ENCODE data around the gene KANSL1L. TPM values are rescaled to one million over a fixed set of nuclear protein-coding genes. Genes with fewer than 3 reads are reported as not detected.
A peak's percentile ranks its signal among the peaks of the same experiment; 100 is the strongest.

The KANSL1L gene
- total RNA-seq, 4 donors from 2014 or later = 18.0 to 48.7 (median 25.6) TPM

- no peak for DNase-seq (ENCODE audit: low spot score in 2 of 2)
- WGBS = 25% methylated on average over 1 of the region's 1 CpG
These were observed 32.3 kb upstream of the KANSL1L start for GRCh38 chr2:210203558-210203957.

DNA sequence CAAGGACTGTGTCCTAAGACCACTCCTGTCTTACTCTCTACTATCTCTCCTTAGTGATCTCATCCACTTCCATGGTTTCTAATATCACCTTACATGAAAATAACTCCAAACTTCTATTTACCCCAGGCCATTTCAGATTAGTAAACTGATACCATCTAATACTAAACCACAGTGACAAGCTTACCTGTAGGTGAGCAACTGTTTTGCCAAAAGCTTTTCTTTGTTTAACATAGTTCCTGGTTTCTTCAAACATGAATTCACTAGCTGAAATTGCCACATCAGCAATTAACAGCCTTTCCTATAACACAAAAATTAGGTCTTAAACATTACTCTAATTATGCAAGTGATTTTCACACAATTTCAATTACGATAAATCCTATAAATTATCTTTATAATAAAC is 31.9 kb upstream of the KANSL1L start:
- TF ChIP-seq EP300 (IDR thresholded peaks at IDR 0.05) (no peak), CTCF (IDR thresholded peaks at IDR 0.05) (no peak), POLR2A (IDR thresholded peaks at IDR 0.05) (no peak), POLR2AphosphoS5 (IDR thresholded peaks at IDR 0.05) (no peak)
- 48% methylated on average over 1 of the region's 1 CpG for WGBS
- Histone ChIP-seq H3K4me3 (no peak overlapping the region), H3K27me3 (no peaks in the 10 kb centered on the region), H3K4me1 (no peaks in the 10 kb centered on the region), H3K9me3 (no peaks in the 10 kb centered on the region), H3K36me3 (no peaks in the 10 kb centered on the region), H3K27ac (no peak overlapping the region)
- no peak for DNase-seq (ENCODE audit: low spot score in 2 of 2)

More at GRCh38 chr2:210203558-210203957, 32.3 kb upstream of the KANSL1L start:
- Histone ChIP-seq H3K4me3 (no peak overlapping the region), H3K27ac (no peak overlapping the region), H3K36me3 (no peaks in the 10 kb centered on the region), H3K4me1 (no peaks in the 10 kb centered on the region), H3K9me3 (no peaks in the 10 kb centered on the region), H3K27me3 (no peaks in the 10 kb centered on the region)
- no peak for TF ChIP-seq POLR2A (IDR thresholded peaks at IDR 0.05)
- no peak for TF ChIP-seq CTCF (IDR thresholded peaks at IDR 0.05)
- TF ChIP-seq POLR2AphosphoS5 (IDR thresholded peaks at IDR 0.05) = no peak
- no peak for TF ChIP-seq EP300 (IDR thresholded peaks at IDR 0.05)

DNA sequence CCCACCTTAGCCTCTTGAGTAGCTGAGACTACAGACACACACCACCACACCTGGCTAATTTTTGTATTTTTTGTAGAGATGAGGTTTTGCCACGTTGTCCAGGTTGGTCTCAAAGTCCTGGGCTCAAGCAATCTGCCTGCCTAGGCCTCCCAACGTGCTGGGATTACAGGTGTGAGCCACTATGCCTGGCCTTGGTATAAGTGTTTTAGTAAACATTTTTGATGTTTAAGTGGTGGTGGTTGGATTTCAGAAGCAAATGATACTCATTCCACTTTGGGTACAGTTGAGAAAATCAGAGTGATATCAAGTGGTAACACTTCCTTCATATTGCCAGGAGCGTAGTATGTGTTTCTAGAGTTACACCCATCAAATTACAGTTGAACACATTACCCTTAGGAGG is 28.6 kb upstream of the KANSL1L start:
- Histone ChIP-seq H3K36me3 (no peaks in the 10 kb centered on the region), H3K4me1 (peaks cover 4% of the 10 kb centered on the region), H3K27ac (no peak overlapping the region), H3K9me3 (no peaks in the 10 kb centered on the region), H3K4me3 (no peak overlapping the region), H3K27me3 (no peaks in the 10 kb centered on the region)
- TF ChIP-seq POLR2A (IDR thresholded peaks at IDR 0.05) = no peak
- no peak for TF ChIP-seq CTCF (IDR thresholded peaks at IDR 0.05)
- TF ChIP-seq EP300 (IDR thresholded peaks at IDR 0.05) = no peak
- TF ChIP-seq POLR2AphosphoS5 (IDR thresholded peaks at IDR 0.05) = no peak
- 84% methylated on average over 3 of the region's 3 CpGs for WGBS
- no peak for DNase-seq (ENCODE audit: low spot score in 2 of 2)

DNA sequence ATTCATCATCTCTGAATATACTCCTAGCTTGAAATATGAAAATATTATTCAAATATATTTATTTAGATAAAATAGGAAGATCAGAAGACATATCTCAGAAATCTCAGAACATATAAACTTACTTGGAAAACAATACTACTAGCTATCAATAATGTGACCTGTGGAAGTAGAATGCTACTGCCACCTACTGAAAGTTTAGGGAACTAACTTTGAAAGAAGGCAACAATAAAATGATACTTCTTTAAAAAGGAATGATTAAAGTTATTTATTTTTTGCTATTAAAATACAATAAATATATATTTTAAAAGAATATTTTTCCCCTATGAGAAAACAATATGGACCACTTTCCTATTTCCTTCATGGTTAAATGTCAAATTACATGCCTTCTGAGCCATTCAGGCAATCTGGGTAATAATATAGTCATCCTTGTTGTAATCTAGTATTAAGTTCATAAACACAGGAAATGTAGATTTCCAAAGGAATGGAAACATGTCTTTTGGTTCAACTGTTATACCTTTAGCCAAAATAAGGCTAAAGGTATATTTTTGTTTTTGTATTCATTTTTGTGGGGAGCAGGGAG is 28.1 kb upstream of the KANSL1L start:
- Histone ChIP-seq H3K27me3 (no peaks in the 10 kb centered on the region), H3K9me3 (no peaks in the 10 kb centered on the region), H3K36me3 (no peaks in the 10 kb centered on the region), H3K4me1 (peaks cover 4% of the 10 kb centered on the region), H3K27ac (no peak overlapping the region), H3K4me3 (no peak overlapping the region)
- TF ChIP-seq EP300 (IDR thresholded peaks at IDR 0.05) (no peak), POLR2A (IDR thresholded peaks at IDR 0.05) (no peak), POLR2AphosphoS5 (IDR thresholded peaks at IDR 0.05) (no peak), CTCF (IDR thresholded peaks at IDR 0.05) (peak in 1 of 2 donors; percentile 69)
- DNase-seq (ENCODE audit: low spot score in 2 of 2) = no peak

- Histone ChIP-seq H3K9me3 (no peaks in the 10 kb centered on the region), H3K4me3 (no peak overlapping the region), H3K4me1 (peaks cover 4% of the 10 kb centered on the region), H3K27ac (no peak overlapping the region), H3K27me3 (no peaks in the 10 kb centered on the region), H3K36me3 (no peaks in the 10 kb centered on the region)
- TF ChIP-seq EP300 (IDR thresholded peaks at IDR 0.05) (no peak), CTCF (IDR thresholded peaks at IDR 0.05) (no peak), POLR2A (IDR thresholded peaks at IDR 0.05) (no peak), POLR2AphosphoS5 (IDR thresholded peaks at IDR 0.05) (no peak)
- no peak for DNase-seq (ENCODE audit: low spot score in 2 of 2)
- WGBS = 26% methylated on average over 1 of the region's 1 CpG
These were observed 27.1 kb upstream of the KANSL1L start for GRCh38 chr2:210198326-210198725.

Data from suprapubic skin (tissue), 4 donors.